ENCODE results near the gene DLGAP1. TPM values are rescaled to one million over a fixed set of nuclear protein-coding genes. Genes with fewer than 3 reads are reported as not detected.

The DLGAP1 gene
- total RNA-seq, 1 donor from 2014 or later, result 5.4 TPM

GRCh38 chr18:4286256-4286655, 168.9 kb downstream of the DLGAP1 start:
- Histone ChIP-seq H3K9me3 (no peaks in the 10 kb centered on the region), H3K27ac (no peak overlapping the region), H3K4me1 (no peaks in the 10 kb centered on the region), H3K36me3 (no peaks in the 10 kb centered on the region), H3K4me3 (no peak overlapping the region), H3K27me3 (no peaks in the 10 kb centered on the region)
- intact Hi-C loops (cut with DNase I), result no loop called here
- DNase-seq (no peak), ATAC-seq (no peak)
- TF ChIP-seq, protein P1, sequence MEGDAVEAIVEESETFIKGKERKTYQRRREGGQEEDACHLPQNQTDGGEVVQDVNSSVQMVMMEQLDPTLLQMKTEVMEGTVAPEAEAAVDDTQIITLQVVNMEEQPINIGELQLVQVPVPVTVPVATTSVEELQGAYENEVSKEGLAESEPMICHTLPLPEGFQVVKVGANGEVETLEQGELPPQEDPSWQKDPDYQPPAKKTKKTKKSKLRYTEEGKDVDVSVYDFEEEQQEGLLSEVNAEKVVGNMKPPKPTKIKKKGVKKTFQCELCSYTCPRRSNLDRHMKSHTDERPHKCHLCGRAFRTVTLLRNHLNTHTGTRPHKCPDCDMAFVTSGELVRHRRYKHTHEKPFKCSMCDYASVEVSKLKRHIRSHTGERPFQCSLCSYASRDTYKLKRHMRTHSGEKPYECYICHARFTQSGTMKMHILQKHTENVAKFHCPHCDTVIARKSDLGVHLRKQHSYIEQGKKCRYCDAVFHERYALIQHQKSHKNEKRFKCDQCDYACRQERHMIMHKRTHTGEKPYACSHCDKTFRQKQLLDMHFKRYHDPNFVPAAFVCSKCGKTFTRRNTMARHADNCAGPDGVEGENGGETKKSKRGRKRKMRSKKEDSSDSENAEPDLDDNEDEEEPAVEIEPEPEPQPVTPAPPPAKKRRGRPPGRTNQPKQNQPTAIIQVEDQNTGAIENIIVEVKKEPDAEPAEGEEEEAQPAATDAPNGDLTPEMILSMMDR (IDR thresholded peaks at IDR 0.05), result no peak

- no peaks in the 10 kb centered on the region for H3K36me3 ChIP-seq
- ATAC-seq (no peak), DNase-seq (no peak)
- intact Hi-C loops (cut with DNase I), result no loop called here
- H3K27ac ChIP-seq, result no peak overlapping the region
- H3K4me1 ChIP-seq, result no peaks in the 10 kb centered on the region
- TF ChIP-seq, protein P1 (IDR thresholded peaks at IDR 0.05), result no peak
- no peaks in the 10 kb centered on the region for H3K27me3 ChIP-seq
- H3K4me3 ChIP-seq, result no peak overlapping the region
- no peaks in the 10 kb centered on the region for H3K9me3 ChIP-seq
Observed at GRCh38 chr18:4285525-4285924, 169.6 kb downstream of the DLGAP1 start.

GRCh38 chr18:4284528-4284927, 170.6 kb downstream of the DLGAP1 start:
- H3K36me3 ChIP-seq, result no peaks in the 10 kb centered on the region
- TF ChIP-seq, protein P1 (IDR thresholded peaks at IDR 0.05), result no peak
- no peak overlapping the region for H3K4me3 ChIP-seq
- intact Hi-C loops (cut with DNase I), result no loop called here
- no peak overlapping the region for H3K27ac ChIP-seq
- H3K27me3 ChIP-seq, result no peaks in the 10 kb centered on the region
- H3K4me1 ChIP-seq, result no peaks in the 10 kb centered on the region
- ATAC-seq (no peak), DNase-seq (no peak)
- no peaks in the 10 kb centered on the region for H3K9me3 ChIP-seq

- TF ChIP-seq, protein P1 (IDR thresholded peaks at IDR 0.05), result no peak
- Histone ChIP-seq H3K4me3 (no peak overlapping the region), H3K9me3 (no peaks in the 10 kb centered on the region), H3K27me3 (no peaks in the 10 kb centered on the region), H3K36me3 (no peaks in the 10 kb centered on the region), H3K27ac (no peak overlapping the region), H3K4me1 (no peaks in the 10 kb centered on the region)
- no peak for DNase-seq
- intact Hi-C loops (cut with DNase I), result no loop called here
- ATAC-seq, result peak; percentile 25
Observed at GRCh38 chr18:4283746-4284291, 171.3 kb downstream of the DLGAP1 start.

- intact Hi-C loops (cut with DNase I), result no loop called here
- TF ChIP-seq, protein P1 (IDR thresholded peaks at IDR 0.05), result no peak
Observed at GRCh38 chr18:4282954-4283353, 172.2 kb downstream of the DLGAP1 start.

More at GRCh38 chr18:4282954-4283353, 172.2 kb downstream of the DLGAP1 start:
- no peak overlapping the region for H3K27ac ChIP-seq
- no peaks in the 10 kb centered on the region for H3K27me3 ChIP-seq
- no peaks in the 10 kb centered on the region for H3K36me3 ChIP-seq
- no peaks in the 10 kb centered on the region for H3K9me3 ChIP-seq
- no peak for ATAC-seq
- DNase-seq, result no peak
- H3K4me1 ChIP-seq, result no peaks in the 10 kb centered on the region
- H3K4me3 ChIP-seq, result no peak overlapping the region
